Coronary artery (tissue), 2 donors: ENCODE measurements around the gene CAMTA1.

Experiments
- DNase-seq: peaks from one replicate; pipeline ENCODE4 v3.0.0-alpha.2; 2017; ENCODE audit warnings: low spot score
- H3K27ac ChIP-seq, 2 donors: fragments of 200-600 bp; sonication (generic); one replicate each; pipeline ENCODE4 v1.5.1; 2016 to 2019
- H3K4me3 ChIP-seq: fragments of 200-600 bp; sonication (generic); 2 replicates; pipeline ENCODE4 v1.5.1; 2016; ENCODE audit warnings: mild to moderate bottlenecking, moderate library complexity
- CTCF ChIP-seq: fragments of 200-600 bp; sonication (generic); IDR thresholded peaks from one replicate; pipeline ENCODE4 v1.5.1; 2019; ENCODE audit warnings: antibody characterized with exemption

The CAMTA1 gene

GRCh38 chr1:6923955-6924881, 139.0 kb downstream of the CAMTA1 start:
- H3K4me3 ChIP-seq = peak overlapping the region; percentile 4
- H3K27ac ChIP-seq = peak overlapping the region; percentile 61 to 79
- TF ChIP-seq CTCF = no peak
- DNase-seq = no peak

GRCh38 chr1:6924891-6925290, 139.6 kb downstream of the CAMTA1 start:
- H3K27ac ChIP-seq = peak overlapping the region; percentile 61 to 79

GRCh38 chr1:6927626-6928025, 142.4 kb downstream of the CAMTA1 start:
- Histone ChIP-seq H3K27ac (no peak overlapping the region), H3K4me3 (no peak overlapping the region)
- TF ChIP-seq CTCF = no peak
- DNase-seq = no peak

More at GRCh38 chr1:6924891-6925290, 139.6 kb downstream of the CAMTA1 start:
- no peak for TF ChIP-seq CTCF
- H3K4me3 ChIP-seq = no peak overlapping the region
- no peak for DNase-seq

GRCh38 chr1:6928106-6928885, 143.0 kb downstream of the CAMTA1 start:
- Histone ChIP-seq H3K4me3 (no peak overlapping the region), H3K27ac (no peak overlapping the region)
- TF ChIP-seq CTCF = no peak
- no peak for DNase-seq

- H3K4me3 ChIP-seq = no peak overlapping the region
- no peak overlapping the region for H3K27ac ChIP-seq
- TF ChIP-seq CTCF = no peak
- no peak for DNase-seq
These were observed 145.6 kb downstream of the CAMTA1 start for GRCh38 chr1:6930732-6931300.

- Histone ChIP-seq H3K27ac (no peak overlapping the region), H3K4me3 (peak overlapping the region; percentile 50)
- no peak for DNase-seq
- no peak for TF ChIP-seq CTCF
These were observed 150.2 kb downstream of the CAMTA1 start for GRCh38 chr1:6935361-6935883.
